H1 (cell line): Measurements from ENCODE around the gene GCK. TPM values are rescaled to one million over a fixed set of nuclear protein-coding genes. Genes with fewer than 3 reads are reported as not detected.

Experiments used
- ATF2 ChIP-seq: IDR thresholded peaks from 2 replicates; pipeline ENCODE4 v1.6.1; 2012; ENCODE audit warnings: low read length, inconsistent platforms
- BRCA1 ChIP-seq: IDR thresholded peaks from 2 replicates; pipeline ENCODE4 v1.6.1; 2012; ENCODE audit warnings: low read depth, low read length, improper control_type of control experiment
- CHD7 ChIP-seq: fragments of 300-600 bp; sonication (generic); IDR thresholded peaks from 2 replicates; pipeline ENCODE4 v1.7.1; 2012; ENCODE audit warnings: low read length, moderate library complexity, mild to moderate bottlenecking, inconsistent platforms; ENCODE audit not compliant: insufficient replicate concordance
- JUND ChIP-seq: IDR thresholded peaks from 2 replicates; pipeline ENCODE4 v1.6.1; 2011; ENCODE audit warnings: mild to moderate bottlenecking, improper control_type of control experiment, low read length
- KDM5A ChIP-seq: fragments of 200-600 bp; IDR thresholded peaks from 2 replicates; pipeline ENCODE4 v1.7.1; 2012; ENCODE audit warnings: mild to moderate bottlenecking, low read length, inconsistent platforms, mixed read lengths
- POLR2AphosphoS5 ChIP-seq: IDR thresholded peaks from 2 replicates; pipeline ENCODE4 v1.6.1; 2011; ENCODE audit warnings: low read depth, low read length
- SP1 ChIP-seq: IDR thresholded peaks from 2 replicates; pipeline ENCODE4 v1.6.1; 2011; ENCODE audit warnings: low read depth, low read length
- SP4 ChIP-seq: IDR thresholded peaks from 2 replicates; pipeline ENCODE4 v1.6.1; 2012; ENCODE audit warnings: low read length, inconsistent platforms
- polyA plus RNA-seq, 7 experiments: library from polyadenylated mRNA; depleted of rRNA in 3 of 7; stranded (reverse) in 5 of 7; unstranded in 2 of 7; fragments of >200 nt in 5 of 7; fragments of 200-250 nt in 2 of 7; gene quantifications; 1 replicate in 5 of 7; 2 replicates in 1 of 7; 4 replicates in 1 of 7; pipeline versions ENCODE4 v1.2.1 to v1.2.3, GENCODE V29; 2011 to 2013; ENCODE audit warnings: missing spikeins in 2 of 7, mixed read lengths in 2 of 7
- total RNA-seq: library from RNA; stranded (reverse); fragmentation: NEBNext Ultra II Directional; extraction: Animal tissue kit (Norgen Biotek cat#: 25700); gene quantifications from 2 replicates; pipeline ENCODE4 v1.2.1, GENCODE V29; 2021

GCK gene
- total and polyA plus RNA-seq, 2 of the 8 experiments (the other 6 are each of a cell fraction or from before 2014, with no cell fraction given): 2.4 to 4.9 TPM

- no peak for TF ChIP-seq ATF2
- no peak for TF ChIP-seq SP1
- no peak for TF ChIP-seq CHD7
- no peak for TF ChIP-seq SP4
- no peak for TF ChIP-seq BRCA1
- no peak for TF ChIP-seq POLR2AphosphoS5
- no peak for TF ChIP-seq JUND
- TF ChIP-seq KDM5A: no peak
These were observed 90.9 kb downstream of the GCK start (continued) for GRCh38 chr7:44098092-44099068.
